Prostate gland (tissue), 2 donors: ENCODE data around the gene GOLIM4.
"Not testable (repeated sequence)": the region's sequence is repeated elsewhere in the genome, so short reads cannot be mapped to it uniquely, and the experiment has no call there.

Source experiments
- CTCF ChIP-seq, 4 experiments: fragments of 200-600 bp in 2 of 4; fragments of 450-650 bp in 2 of 4; sonication (generic) in 2 of 4; IDR thresholded peaks; 1 replicate in 3 of 4; 2 replicates in 1 of 4; pipeline ENCODE4 v1.5.1; 2016 to 2019; ENCODE audit warnings: antibody characterized with exemption in 4 of 4, mild to moderate bottlenecking in 2 of 4, moderate library complexity in 2 of 4
- POLR2A ChIP-seq: fragments of 450-650 bp; IDR thresholded peaks from one replicate; pipeline ENCODE4 v1.6.1; 2016; ENCODE audit warnings: antibody characterized with exemption, mild to moderate bottlenecking

DNA sequence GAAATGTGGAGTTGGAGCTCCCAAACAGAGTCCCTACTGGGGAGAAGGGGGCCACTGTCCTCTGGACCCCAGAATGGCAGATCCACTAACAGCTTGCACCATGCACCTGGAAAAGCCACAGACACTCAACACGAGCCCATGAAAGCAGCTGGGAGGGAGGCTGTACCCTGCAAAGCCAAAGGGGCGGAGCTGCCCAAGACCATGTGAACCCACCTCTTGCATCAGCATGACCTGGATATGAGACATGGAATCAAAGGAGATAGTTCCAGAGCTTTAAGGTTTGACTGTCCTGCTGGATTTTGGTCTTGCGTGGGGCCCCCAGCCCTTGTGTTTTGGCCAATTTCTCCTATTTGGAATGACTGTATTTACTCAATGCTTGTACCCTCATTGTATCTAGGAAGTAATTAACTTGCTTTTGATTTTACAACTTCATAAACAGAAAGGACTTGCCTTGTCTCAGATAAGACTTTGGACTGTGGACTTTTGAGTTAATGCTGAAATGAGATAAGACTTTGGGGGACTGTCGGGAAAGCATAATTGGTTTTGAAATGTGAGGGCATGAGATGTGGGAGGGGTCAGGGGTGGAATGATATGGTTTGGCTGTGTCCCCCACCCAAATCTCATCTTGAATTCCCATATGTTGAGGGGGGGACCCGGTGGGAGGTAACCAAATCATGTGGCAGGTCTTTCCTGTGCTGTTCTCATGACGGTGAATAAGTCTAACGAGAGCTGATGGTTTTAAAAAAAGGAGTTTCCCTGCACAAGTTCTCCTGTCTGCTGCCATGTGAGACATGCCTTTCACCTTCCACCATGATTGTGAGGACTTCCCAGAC, 39.1 kb downstream of the GOLIM4 start:
- TF ChIP-seq CTCF (IDR thresholded peaks at IDR 0.05); POLR2A: not testable (repeated sequence)
